Stimulated activated CD4-positive, alpha-beta T cell treated with anti-CD3 and anti-CD28 coated beads, Interleukin-2, amount 100 ng/mL, for 48 hours (primary cell): ENCODE measurements around the gene SSNA1.

Experiments used
- DNase-seq, 2 donors: peaks; one replicate each; pipeline ENCODE4 v3.0.0-alpha.2; 2020

The SSNA1 gene, protein sequence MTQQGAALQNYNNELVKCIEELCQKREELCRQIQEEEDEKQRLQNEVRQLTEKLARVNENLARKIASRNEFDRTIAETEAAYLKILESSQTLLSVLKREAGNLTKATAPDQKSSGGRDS

DNA sequence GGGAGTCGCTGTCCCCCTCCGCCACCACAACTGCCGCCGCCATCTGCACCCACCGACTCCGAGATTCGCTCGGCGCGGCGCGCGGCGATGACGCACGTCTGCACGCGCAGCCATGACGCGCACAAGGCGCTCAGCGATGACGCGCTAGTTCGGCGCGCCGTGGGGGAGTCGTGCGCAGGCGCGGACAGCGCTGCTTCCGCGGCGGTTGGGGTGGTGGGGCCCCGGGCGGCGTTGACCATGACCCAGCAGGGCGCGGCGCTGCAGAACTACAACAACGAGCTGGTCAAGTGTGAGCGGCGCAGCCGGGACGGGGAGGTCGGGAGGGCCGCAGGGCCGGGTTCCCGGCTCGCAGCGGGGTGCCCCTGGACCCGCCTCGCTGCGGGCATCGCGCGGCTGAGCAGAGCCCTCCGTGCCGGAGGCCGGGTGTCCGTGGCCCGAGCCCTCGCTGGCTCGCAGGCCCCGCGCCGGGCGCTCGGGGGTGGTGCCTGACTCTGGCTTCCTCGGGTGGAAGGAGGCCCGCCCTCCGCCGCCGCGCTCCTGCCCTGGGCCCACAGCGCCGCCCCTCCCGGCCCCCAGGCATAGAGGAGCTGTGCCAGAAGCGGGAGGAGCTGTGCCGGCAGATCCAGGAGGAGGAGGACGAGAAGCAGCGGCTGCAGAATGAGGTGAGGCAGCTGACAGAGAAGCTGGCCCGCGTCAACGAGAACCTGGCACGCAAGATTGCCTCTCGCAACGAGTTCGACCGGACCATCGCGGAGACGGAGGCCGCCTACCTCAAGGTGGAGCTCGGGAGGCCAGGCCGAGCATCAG, at the start of gene SSNA1, which contains the start of gene ANAPC2:
TSS of gene SSNA1 (plus strand) at position 187 of the 807 bp plus-strand sequence. CDS start at position 238, 51 bp downstream.
TSS of gene ANAPC2 (minus strand) at position 71 of the 807 bp plus-strand sequence. CDS start at position 43, 28 bp downstream.
- peak; percentile 96 to 97 for DNase-seq

DNA sequence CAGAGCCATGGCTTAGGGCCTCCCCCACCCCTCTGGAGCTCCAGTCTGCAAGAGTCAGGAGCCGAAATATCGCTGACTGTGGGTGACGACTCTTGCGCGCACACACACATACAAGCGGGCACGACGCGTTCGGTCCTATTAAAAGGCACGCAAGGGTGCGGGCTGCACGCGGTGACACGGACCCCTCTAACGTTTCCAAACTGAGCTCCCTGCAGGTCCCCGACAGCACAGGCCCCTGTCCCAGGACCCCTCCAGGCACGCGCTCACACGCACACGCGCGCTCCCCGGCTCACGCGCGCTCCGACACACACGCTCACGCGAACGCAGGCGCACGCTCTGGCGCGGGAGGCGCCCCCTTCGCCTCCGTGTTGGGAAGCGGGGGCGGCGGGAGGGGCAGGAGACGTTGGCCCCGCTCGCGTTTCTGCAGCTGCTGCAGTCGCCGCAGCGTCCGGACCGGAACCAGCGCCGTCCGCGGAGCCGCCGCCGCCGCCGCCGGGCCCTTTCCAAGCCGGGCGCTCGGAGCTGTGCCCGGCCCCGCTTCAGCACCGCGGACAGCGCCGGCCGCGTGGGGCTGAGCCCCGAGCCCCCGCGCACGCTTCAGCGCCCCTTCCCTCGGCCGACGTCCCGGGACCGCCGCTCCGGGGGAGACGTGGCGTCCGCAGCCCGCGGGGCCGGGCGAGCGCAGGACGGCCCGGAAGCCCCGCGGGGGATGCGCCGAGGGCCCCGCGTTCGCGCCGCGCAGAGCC, 49.6 kb upstream of the SSNA1 start, which contains the start of gene GRIN1:
TSS of gene GRIN1 (plus strand) at position 433 of the 746 bp plus-strand sequence. CDS start 333 bp downstream, outside the sequence.
- no peak for DNase-seq

DNA sequence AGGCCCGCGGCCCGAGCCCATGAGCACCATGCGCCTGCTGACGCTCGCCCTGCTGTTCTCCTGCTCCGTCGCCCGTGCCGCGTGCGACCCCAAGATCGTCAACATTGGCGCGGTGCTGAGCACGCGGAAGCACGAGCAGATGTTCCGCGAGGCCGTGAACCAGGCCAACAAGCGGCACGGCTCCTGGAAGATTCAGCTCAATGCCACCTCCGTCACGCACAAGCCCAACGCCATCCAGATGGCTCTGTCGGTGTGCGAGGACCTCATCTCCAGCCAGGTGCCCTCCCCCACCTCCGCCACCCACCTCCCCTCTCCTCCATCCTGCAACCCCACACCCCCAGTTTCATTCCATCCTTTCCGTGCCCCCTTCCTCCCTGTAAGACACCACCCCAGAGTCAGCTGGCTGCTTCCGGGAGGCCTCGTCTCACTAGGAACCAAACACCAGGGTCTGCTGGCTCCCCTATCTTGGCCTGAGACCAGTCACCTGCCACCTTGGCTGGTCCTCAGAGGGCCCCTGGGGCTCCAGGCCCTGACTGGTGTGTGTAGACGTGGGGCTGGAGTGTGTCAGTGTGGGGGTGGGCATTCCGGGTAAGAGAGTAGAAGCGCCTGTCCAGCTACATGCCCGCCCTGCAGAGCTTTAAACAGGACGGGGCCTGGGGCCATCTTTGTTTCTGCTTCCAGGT, 48.9 kb upstream of the SSNA1 start:
- no peak for DNase-seq

DNA sequence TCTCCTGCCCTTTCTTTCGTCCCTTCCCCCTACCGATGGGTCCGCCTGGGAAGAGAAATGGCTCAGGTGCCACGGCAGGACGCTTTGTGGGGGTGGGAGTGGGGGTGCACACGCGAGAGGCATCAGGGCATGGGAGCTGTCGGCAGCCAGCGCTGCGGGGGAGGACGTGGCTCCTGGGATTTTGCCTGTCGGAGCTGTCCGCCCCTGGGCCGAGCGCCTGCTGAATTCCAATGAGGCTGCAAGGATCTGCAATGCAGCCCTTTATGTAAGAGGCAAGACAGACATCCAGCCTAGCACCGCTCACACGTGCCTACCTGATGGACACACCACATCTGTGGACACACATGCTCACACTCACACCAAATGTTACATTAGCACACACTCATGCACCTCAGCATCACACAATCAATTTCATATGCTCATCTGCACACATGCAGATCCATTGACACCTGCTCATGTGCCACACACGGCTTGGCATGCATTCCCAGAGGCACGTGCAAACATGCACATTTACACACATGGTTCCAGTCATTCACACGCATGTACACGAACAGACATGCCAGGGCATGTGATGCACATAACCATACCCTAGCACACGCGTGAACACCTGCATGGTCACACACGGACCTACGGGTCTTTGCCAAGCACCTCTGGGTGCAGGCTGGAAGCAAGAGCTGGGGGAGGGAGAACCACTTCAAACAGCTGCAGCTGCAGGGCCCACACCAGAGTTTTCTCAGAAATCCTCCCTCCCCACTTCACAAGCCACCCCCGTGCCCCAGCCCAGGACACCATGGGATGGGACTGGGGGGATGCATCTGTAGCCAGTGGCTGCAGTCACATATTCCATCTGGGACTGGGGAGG, 48.1 kb upstream of the SSNA1 start:
- no peak for DNase-seq

DNA sequence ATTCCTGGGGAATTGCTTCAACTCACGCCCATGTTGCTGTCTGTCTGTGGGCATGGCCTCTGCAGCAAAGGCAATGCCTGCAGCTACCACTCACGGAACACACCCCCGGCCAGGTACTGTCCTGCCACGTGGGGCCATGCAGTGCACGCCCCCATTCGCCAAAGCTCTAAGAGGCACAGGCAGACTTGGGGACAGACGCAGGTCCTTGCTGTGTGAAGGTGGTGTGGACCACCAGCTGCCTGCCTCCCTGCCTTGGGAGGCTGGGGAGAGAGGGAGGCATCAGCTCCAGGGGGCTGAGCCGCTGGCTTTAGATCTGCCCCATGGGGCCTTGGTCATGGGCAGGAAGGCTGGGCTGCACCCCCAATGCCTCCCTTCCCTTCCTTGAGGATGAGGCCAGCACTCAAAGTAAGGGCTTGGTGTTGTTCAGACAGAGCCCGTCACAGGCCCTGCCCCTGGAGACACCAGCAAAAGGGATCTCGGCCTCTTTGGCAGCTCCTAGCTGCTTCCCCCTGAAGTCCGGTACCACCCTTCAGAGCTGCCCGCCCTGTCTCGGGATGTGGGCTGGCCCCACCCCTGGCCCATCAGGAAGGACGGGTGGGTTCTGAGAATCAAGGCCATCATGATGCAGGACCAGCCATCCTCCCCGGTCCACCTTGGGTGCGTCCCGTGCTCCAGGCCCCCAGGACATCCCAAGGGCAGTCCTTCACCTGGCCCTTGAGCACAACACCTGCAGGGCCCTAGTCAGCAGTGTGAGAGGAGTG, 47.2 kb upstream of the SSNA1 start:
- no peak for DNase-seq

DNA sequence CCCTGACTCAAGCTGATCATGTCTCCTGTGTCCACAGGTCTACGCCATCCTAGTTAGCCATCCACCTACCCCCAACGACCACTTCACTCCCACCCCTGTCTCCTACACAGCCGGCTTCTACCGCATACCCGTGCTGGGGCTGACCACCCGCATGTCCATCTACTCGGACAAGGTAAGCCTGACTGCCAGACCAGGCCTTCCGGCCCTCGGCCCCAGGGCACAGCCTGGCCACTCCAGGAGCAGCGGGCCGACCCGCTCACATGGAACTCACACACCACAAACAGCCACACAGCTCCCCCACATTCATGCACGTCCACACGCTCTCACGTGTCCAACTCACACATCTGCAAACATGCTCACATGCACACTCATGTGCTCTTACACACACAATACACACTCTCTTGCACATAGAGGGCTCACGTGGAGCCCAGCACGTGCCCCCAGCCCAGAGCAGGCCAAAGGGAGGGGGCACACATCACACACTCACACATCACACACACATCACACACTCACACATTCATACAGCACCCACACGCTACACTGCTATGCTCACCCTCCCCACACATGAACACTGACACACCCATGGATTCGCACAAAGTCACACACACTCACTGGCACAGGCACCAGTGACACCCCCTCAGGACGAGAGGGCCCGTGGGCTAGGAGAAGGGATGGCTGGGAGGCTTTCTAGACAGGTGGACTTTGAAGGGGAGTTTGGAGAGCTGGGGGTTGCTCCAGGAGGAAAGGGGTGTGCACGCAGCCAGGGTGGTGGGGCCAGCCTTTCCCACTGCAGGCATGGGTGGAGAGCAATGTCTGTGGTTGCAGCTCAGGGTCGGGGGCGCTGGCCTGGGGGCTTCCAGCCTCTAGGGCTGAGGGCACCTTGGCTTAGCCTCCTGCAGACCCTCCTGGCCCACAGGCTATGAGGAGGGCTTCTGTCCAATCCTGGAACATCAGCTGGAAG, 46.2 kb upstream of the SSNA1 start:
- DNase-seq: no peak

DNA sequence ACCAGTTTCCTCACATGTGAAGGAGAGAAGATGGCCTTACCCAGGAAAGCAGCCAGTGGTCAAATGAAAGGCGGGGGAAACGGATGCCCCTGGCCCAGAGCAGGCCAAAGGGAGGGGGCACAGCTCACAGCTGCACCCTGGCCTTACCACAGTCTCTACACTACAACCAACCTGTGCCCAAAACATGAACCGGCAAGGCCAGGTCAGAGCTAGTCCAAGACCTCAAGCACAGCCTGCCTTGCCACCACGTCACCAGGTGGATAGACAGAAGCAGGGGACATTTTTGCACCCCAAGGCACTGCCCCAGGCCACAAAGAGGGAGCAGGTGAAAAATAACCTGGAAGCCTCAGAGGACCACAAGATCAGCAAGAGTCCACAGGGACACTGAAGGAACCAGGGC, 45.0 kb upstream of the SSNA1 start:
- no peak for DNase-seq

DNA sequence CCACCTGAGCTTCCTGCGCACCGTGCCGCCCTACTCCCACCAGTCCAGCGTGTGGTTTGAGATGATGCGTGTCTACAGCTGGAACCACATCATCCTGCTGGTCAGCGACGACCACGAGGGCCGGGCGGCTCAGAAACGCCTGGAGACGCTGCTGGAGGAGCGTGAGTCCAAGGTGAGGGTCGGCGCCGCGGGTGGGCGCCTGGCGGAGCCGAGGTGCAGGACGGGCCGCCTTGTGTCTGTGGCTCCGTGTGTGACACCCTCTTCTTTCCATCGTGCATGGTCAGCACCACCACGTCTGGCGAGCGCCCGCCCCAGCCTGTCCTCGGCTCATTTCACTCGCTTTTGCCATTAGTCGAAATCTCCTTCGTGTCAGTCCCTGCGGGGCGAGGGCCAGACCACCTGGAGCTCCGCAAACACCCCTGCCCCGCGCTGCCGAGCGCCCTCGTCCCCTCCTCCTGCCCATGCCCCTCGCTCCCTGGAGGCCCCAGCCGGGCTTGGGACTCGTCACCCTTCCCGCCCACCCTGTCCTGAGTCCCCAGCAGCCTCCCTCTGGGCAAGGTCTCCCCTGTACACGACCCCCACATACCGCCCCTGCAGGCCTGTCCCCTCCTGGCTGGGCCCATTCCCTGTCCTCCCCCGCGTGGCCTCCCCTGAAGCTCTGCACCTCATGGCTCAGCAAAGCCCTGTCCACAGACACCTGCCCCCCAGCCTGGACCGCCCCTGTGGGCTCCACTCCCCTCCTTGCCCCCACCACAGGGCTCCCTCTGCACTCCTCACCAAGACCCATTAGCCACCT, 42.5 kb upstream of the SSNA1 start:
- DNase-seq: no peak

DNA sequence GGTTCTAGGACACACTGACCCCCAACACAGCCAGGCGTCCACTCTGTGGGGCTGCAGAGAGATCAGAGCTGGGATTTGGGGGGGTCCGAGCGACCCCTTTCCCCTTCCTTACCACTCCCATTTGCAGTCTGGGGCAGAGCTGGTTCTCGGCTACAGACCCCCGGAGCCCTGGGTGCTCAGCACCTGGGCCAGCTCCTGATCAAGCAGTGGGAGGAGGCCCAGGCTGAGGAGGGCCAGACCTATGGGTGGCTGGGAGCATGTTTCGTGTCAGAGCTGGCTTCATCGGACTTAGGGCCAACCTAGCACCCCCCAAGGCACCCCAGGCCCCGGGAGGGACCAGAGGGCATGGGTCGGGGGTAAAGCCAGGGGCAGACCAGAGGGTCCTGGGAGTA, 42.0 kb upstream of the SSNA1 start:
- no peak for DNase-seq

DNA sequence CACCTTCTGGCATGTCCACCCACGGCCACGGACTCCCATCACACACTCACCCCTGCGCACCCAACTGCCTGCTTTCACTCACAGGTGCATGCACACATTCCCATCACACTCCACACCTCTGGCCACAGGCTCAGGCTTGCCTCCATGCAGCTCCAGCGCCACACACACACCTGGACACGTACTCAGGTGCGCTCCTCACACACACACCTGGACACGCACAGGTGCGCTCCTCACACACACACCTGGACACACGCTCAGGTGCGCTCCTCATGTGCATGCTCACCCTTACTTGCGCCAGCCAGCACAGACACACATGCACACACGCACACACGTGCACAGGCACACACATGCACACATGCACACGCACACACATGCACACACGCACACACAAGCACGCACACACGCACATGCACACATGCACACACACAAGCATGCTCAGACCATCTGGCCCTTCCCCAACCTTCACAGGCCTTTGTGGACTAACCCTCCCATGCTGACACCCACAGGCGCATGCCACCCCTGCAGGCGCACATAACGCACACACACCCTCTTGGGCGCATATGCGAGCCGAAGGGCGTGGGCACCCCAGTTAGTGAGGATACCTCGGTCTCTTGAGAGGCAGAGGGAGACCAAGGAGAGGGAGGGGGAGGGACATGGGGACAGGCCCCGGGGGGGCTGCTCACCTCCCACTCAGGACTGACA, 41.2 kb upstream of the SSNA1 start:
- DNase-seq: no peak

DNA sequence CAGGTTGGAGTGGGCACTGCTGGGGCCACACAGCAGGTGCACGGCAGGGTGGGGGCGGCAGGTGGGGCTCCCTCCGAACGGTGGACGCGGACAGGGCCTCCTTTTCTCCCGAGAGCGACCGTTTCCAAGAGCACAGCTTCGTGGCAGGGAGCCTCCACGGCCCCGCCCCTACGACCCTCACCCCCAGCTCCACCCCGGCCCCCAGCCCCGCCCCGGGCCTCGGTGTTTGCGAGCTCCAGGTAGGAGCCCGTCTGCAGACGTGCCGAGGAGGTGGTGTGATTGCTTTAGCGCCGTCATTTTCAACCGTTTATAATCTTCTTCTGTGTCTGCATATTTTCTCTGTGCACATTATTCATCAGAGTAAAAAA, 40.7 kb upstream of the SSNA1 start:
- DNase-seq: no peak

DNA sequence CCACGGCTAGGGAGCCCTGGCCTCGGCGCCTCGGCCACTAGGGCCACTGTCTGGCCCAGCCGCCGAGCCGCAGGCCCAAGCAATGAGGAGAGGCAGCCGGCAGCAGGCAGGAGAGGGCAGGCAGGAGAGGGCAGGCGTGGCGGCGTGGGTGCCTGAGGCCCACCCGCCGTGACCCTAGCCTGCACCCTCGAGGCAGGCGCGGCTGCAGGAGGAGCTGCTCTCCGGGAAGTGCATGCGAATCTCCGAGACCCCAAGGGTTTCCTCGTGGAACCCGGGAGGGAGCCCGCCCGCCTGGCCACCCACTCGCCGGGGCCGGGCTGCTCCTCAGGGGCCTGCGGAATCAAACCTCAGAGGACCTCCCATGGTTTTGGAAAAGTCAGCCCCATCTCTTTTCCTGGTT, 40.2 kb upstream of the SSNA1 start:
- no peak for DNase-seq

DNA sequence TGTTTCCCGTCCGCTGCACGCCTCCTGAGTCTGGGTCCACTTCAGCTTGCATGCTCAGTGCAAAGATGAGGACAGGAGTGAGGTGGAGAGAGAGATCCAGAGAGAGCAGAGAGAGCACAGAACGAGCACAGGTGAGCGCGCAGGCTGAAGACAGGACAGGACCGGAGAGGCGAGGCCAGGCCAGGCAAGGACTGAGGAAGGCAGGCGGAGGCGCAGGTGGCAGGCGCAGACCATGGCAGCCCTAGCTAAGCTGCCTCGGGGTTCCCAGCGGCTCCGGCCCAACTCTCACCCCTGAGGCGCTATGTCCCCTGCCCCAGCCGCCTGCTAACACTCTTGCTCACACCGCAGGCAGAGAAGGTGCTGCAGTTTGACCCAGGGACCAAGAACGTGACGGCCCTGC, 39.8 kb upstream of the SSNA1 start:
- DNase-seq: no peak

DNA sequence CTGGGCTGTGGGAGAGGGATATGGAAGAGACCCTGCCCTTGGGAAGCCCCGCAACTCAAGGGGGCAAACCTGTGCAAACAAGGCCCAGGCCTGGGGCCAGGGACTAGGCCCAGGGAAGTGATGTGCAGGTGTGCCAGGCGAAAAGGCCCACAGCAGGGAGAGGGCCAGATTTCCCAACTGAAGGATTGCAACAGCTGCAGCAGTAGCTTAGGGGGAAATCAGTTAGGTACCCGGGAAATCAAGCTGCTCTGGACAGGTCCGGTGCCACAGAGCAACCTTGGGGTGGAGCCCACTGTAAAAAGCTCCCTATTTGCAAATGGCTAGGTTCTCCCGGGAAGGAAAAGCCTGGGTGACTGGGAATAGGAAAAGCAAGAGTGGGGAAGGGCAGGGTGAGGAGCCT, 39.1 kb upstream of the SSNA1 start:
- no peak for DNase-seq

DNA sequence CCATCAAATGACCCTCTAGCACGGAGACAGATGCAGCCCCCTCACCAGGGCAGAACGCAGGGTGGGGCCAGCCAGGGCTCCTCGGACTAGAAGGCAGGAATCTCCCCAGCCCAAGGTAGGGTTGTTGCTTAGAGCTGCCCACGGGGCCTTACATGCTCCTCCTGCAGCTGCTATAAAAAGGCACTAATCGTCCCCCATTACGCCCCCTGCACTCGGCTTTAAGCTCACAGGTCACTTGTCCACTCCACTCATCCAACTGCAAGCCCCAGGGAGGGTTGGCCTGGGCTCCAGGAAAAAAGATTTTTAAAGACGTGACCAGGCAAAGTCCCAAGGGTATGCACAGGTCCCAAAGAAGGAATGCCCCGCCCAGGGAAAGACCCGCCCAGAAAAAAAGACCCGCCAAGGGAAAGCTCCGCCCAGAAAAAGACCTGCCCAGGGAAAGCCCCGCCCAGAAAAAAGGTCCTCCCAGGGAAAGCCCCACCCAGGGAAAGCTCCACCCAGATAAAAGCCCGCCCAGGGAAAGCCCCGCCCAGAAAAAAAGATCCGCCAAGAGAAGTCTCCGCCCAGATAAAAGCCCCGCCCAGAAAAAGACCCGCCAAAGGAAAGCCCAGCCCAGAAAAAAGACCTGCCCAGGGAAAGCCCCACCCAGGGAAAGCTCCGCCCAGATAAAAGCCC, 38.4 kb upstream of the SSNA1 start:
- no peak for DNase-seq

DNA sequence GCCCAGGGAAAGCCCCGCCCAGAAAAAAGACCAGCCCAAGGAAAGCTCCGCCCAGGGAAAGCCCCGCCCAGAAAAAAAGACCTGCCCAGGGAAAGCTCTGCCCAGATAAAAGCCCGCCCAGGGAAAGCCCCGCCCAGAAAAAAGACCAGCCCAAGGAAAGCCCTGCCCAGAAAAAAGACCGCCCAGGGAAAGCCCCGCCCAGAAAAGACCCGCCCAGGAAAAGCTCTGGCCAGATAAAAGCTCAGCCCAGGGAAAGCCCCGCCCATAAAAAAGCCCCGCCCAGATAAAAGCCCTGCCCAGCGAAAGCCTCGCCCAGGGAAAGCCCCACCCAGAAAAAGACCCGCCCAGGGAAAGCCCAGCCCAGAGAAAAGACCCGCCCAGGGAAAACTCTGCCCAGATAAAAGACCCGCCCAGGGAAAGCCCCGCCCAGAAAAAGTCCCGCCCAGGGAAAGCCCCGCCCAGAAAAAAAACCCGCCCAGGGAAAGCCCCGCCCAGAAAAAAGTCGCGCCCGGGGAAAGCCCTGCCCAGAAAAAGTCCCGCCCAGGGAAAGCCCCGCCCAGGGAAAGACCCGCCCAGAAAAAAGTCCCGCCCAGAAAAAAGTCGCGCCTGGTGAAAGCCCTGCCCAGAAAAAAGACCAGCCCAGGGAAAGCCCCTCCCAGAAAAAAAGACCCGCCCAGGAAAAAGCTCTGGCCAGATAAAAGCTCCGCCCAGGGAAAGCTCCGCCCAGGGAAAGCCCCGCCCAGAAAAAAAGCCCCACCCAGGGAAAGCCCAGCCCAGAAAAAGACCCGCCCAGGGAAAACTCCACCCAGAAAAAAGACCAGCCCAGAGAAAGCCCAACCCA, 37.6 kb upstream of the SSNA1 start:
- DNase-seq: peak; percentile 55 to 57

DNA sequence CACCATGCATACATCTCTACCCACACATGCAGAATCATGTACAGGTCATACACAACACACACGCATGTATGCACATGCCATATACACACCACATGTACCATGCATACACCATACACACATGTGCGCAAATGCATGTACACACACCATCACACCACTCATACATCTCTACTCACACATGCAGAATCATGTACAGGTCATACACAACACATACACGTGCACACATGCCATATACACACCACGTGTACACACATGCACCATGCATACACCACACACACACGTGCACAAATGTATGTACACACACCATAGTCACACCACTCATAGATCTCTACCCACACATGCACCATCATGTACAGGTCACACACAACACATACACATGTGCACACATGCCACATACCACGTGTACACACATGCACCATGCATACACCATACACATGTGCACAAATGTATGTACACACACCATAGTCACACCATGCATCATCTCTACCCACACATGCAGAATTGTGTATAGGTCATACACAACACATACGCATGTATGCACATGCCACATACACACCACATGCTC, 35.6 kb upstream of the SSNA1 start:
- DNase-seq: no peak
